ENCODE data around the gene F2. TPM values are rescaled to one million over a fixed set of nuclear protein-coding genes. Genes with fewer than 3 reads are reported as not detected.
A peak's percentile ranks its signal among the peaks of the same experiment; 100 is the strongest.

F2 gene
- total and polyA plus RNA-seq, 2 of the 13 experiments (the other 11 are each of a cell fraction or from before 2014, with no cell fraction given): 330 to 801 TPM

DNA sequence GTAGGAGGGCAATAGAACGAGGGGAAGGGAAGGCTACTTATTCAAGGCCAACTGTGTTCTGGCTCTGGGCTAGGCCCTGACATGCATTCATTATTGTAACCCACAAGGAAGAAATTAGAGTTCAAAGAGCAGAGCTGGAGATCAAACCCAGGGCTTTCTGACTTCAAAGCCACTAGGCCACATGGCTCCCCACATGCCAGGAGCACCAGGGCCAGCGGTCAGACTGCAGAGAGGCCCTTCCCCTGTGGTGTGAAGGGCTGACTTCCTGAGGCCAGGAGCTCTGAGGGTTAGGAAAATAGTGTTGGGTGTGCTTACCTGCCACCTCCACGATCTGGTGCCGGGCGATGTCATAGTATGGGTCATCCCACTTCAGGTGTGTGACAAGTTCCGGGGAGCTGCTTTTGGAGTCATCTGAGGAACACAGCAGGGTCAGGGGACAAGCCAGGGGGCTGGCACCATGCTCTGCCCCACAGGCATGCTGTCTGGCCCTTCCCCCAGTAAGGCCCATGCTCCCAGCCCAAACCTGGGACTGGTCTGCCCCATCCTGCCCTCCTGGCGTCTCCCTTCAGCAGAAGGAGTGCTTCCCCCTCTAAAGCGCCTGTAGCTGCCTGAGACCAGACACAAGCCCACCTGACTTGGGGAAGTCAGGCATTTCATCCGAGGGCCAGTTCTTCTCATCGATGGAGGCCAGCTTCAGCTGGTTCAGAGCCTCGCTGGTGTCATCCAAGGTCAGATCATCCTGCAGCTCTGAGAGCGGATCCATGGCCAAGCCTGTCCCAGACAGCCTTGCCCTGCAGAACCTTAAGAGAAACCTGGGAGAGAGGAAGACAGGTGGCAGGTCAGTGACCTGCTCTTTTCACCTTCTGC is 23.4 kb upstream of the F2 start (continued):
- no peak for TF ChIP-seq NFE2L1 (CRISPR knock-in tag; IDR thresholded peaks at IDR 0.05; ENCODE audit: borderline replicate concordance)
- no peak for TF ChIP-seq NFIC (IDR thresholded peaks at IDR 0.05; ENCODE audit: low read length)
- peak; percentile 77; the same call in 1 of the 2 replicates for TF ChIP-seq ZNF331 (CRISPR knock-in tag; IDR thresholded peaks at IDR 0.05)
- peak; percentile 32; the same call in 1 of the 2 replicates for TF ChIP-seq BCL6 (CRISPR knock-in tag; IDR thresholded peaks at IDR 0.05)
- TF ChIP-seq DNMT1 (CRISPR knock-in tag; IDR thresholded peaks at IDR 0.05): no peak
- TF ChIP-seq TP53 (CRISPR knock-in tag; conservative IDR thresholded peaks at IDR 0.05): no peak
- no peak for TF ChIP-seq SSRP1 (CRISPR knock-in tag; IDR thresholded peaks at IDR 0.05)
- TF ChIP-seq ZNF382 (CRISPR knock-in tag; IDR thresholded peaks at IDR 0.05; ENCODE audit: borderline replicate concordance): no peak
- no peak for TF ChIP-seq ISX (CRISPR knock-in tag; conservative IDR thresholded peaks at IDR 0.05)
- no peak for TF ChIP-seq KDM4B (CRISPR knock-in tag; IDR thresholded peaks at IDR 0.05)
- TF ChIP-seq ZNF737 (CRISPR knock-in tag; IDR thresholded peaks at IDR 0.05; ENCODE audit: borderline replicate concordance): no peak
- no peak for TF ChIP-seq ZBTB8A (CRISPR knock-in tag; IDR thresholded peaks at IDR 0.05; ENCODE audit: borderline replicate concordance, low read depth)
- TF ChIP-seq POLR2G (IDR thresholded peaks at IDR 0.05; ENCODE audit: low read depth, low read length): 0 out of 2 replicates have a peak, but pooled peaks have one; percentile 10
- no peak for TF ChIP-seq ZNF556 (CRISPR knock-in tag; IDR thresholded peaks at IDR 0.05; ENCODE audit: borderline replicate concordance)
- no peak for TF ChIP-seq ZFP1 (CRISPR knock-in tag; IDR thresholded peaks at IDR 0.05)
- TF ChIP-seq, protein P1, sequence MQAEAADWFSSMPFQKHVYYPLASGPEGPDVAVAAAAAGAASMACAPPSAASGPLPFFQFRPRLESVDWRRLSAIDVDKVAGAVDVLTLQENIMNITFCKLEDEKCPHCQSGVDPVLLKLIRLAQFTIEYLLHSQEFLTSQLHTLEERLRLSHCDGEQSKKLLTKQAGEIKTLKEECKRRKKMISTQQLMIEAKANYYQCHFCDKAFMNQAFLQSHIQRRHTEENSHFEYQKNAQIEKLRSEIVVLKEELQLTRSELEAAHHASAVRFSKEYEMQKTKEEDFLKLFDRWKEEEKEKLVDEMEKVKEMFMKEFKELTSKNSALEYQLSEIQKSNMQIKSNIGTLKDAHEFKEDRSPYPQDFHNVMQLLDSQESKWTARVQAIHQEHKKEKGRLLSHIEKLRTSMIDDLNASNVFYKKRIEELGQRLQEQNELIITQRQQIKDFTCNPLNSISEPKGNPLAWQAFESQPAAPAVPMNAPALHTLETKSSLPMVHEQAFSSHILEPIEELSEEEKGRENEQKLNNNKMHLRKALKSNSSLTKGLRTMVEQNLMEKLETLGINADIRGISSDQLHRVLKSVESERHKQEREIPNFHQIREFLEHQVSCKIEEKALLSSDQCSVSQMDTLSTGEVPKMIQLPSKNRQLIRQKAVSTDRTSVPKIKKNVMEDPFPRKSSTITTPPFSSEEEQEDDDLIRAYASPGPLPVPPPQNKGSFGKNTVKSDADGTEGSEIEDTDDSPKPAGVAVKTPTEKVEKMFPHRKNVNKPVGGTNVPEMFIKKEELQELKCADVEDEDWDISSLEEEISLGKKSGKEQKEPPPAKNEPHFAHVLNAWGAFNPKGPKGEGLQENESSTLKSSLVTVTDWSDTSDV (CRISPR knock-in tag; IDR thresholded peaks at IDR 0.05): 0 out of 2 replicates have a peak, but pooled peaks have one; percentile 58
- TF ChIP-seq TCF7 (IDR thresholded peaks at IDR 0.05; ENCODE audit: low read depth): peak; percentile 78
- TF ChIP-seq, protein P2, sequence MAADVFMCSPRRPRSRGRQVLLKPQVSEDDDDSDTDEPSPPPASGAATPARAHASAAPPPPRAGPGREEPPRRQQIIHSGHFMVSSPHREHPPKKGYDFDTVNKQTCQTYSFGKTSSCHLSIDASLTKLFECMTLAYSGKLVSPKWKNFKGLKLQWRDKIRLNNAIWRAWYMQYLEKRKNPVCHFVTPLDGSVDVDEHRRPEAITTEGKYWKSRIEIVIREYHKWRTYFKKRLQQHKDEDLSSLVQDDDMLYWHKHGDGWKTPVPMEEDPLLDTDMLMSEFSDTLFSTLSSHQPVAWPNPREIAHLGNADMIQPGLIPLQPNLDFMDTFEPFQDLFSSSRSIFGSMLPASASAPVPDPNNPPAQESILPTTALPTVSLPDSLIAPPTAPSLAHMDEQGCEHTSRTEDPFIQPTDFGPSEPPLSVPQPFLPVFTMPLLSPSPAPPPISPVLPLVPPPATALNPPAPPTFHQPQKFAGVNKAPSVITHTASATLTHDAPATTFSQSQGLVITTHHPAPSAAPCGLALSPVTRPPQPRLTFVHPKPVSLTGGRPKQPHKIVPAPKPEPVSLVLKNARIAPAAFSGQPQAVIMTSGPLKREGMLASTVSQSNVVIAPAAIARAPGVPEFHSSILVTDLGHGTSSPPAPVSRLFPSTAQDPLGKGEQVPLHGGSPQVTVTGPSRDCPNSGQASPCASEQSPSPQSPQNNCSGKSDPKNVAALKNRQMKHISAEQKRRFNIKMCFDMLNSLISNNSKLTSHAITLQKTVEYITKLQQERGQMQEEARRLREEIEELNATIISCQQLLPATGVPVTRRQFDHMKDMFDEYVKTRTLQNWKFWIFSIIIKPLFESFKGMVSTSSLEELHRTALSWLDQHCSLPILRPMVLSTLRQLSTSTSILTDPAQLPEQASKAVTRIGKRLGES (CRISPR knock-in tag; IDR thresholded peaks at IDR 0.05; ENCODE audit: borderline replicate concordance): 0 out of 2 replicates have a peak, but pooled peaks have one; percentile 66
- TF ChIP-seq, protein P3, sequence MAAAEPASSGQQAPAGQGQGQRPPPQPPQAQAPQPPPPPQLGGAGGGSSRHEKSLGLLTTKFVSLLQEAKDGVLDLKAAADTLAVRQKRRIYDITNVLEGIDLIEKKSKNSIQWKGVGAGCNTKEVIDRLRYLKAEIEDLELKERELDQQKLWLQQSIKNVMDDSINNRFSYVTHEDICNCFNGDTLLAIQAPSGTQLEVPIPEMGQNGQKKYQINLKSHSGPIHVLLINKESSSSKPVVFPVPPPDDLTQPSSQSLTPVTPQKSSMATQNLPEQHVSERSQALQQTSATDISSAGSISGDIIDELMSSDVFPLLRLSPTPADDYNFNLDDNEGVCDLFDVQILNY (CRISPR knock-in tag; conservative IDR thresholded peaks at IDR 0.05): no peak
- TF ChIP-seq, protein P4, sequence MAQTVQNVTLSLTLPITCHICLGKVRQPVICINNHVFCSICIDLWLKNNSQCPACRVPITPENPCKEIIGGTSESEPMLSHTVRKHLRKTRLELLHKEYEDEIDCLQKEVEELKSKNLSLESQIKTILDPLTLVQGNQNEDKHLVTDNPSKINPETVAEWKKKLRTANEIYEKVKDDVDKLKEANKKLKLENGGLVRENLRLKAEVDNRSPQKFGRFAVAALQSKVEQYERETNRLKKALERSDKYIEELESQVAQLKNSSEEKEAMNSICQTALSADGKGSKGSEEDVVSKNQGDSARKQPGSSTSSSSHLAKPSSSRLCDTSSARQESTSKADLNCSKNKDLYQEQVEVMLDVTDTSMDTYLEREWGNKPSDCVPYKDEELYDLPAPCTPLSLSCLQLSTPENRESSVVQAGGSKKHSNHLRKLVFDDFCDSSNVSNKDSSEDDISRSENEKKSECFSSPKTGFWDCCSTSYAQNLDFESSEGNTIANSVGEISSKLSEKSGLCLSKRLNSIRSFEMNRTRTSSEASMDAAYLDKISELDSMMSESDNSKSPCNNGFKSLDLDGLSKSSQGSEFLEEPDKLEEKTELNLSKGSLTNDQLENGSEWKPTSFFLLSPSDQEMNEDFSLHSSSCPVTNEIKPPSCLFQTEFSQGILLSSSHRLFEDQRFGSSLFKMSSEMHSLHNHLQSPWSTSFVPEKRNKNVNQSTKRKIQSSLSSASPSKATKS (CRISPR knock-in tag; IDR thresholded peaks at IDR 0.05): no peak
- TF ChIP-seq NFKBIZ (CRISPR knock-in tag; IDR thresholded peaks at IDR 0.05): no peak
- no peak for TF ChIP-seq ZNF34 (CRISPR knock-in tag; IDR thresholded peaks at IDR 0.05; ENCODE audit: borderline replicate concordance)
